OCI-LY1 (cell line): ENCODE data around the gene GLI3.

ENCODE experiments used
- H2AFZ ChIP-seq: fragments of 200-600 bp; sonication (generic), shearing (Covaris generic); 2 replicates; pipeline ENCODE4 v1.6.0; 2014; ENCODE audit warnings: antibody characterized with exemption, mild to moderate bottlenecking, low read length
- H3F3A ChIP-seq: fragments of 200-600 bp; sonication (generic), shearing (Covaris generic); 2 replicates; pipeline ENCODE4 v1.6.0; 2014; ENCODE audit warnings: mild to moderate bottlenecking, antibody characterized with exemption, low read length, moderate library complexity; ENCODE audit not compliant: insufficient read depth
- H3K27ac ChIP-seq: fragments of 200-600 bp; sonication (generic); 2 replicates; pipeline ENCODE4 v1.5.1; 2014; ENCODE audit warnings: low read length, mixed run types, mild to moderate bottlenecking, low read depth; ENCODE audit not compliant: poor library complexity, severe bottlenecking
- H3K27me3 ChIP-seq: fragments of 200-600 bp; sonication (generic); 2 replicates; pipeline ENCODE4 v1.6.0; 2014; ENCODE audit warnings: antibody characterized with exemption, mild to moderate bottlenecking, low read length, moderate library complexity; ENCODE audit not compliant: insufficient read depth
- H3K36me3 ChIP-seq: fragments of 200-600 bp; sonication (generic); 2 replicates; pipeline ENCODE4 v1.6.1; 2014; ENCODE audit warnings: mild to moderate bottlenecking, antibody characterized with exemption, low read length, moderate library complexity, mixed read lengths; ENCODE audit not compliant: insufficient read depth
- H3K4me1 ChIP-seq: fragments of 200-600 bp; sonication (generic); 2 replicates; pipeline ENCODE4 v1.5.1; 2014; ENCODE audit warnings: mild to moderate bottlenecking, low read length, moderate library complexity; ENCODE audit not compliant: insufficient read depth, severe bottlenecking
- H3K4me2 ChIP-seq: fragments of 200-600 bp; sonication (generic), shearing (Covaris generic); 2 replicates; pipeline ENCODE4 v1.6.1; 2014; ENCODE audit warnings: low read length
- H3K4me3 ChIP-seq: fragments of 200-600 bp; sonication (generic); 2 replicates; pipeline ENCODE4 v1.5.1; 2014; ENCODE audit warnings: low read length, low read depth, mild to moderate bottlenecking, mixed read lengths; ENCODE audit not compliant: poor library complexity, severe bottlenecking
- H3K79me2 ChIP-seq: fragments of 200-600 bp; shearing (Covaris generic); 2 replicates; pipeline ENCODE4 v1.6.1; 2016; ENCODE audit warnings: mixed run types, low read length, mixed read lengths; ENCODE audit not compliant: insufficient read depth
- H3K9ac ChIP-seq: fragments of 200-600 bp; sonication (generic), shearing (Covaris generic); 2 replicates; pipeline ENCODE4 v1.6.1; 2014; ENCODE audit warnings: mild to moderate bottlenecking, low read length, mixed read lengths
- H3K9me2 ChIP-seq: fragments of 200-600 bp; sonication (generic), shearing (Covaris generic); 2 replicates; pipeline ENCODE4 v1.6.1; 2014; ENCODE audit warnings: low read depth, mild to moderate bottlenecking, low read length, mixed read lengths
- H3K9me3 ChIP-seq: fragments of 200-600 bp; shearing (Covaris generic); 2 replicates; pipeline ENCODE4 v1.6.1; 2014; ENCODE audit warnings: low read length, mixed read lengths
- H4K20me1 ChIP-seq: fragments of 200-600 bp; sonication (generic), shearing (Covaris generic); 2 replicates; pipeline ENCODE4 v1.6.0; 2016; ENCODE audit warnings: mild to moderate bottlenecking, low read length; ENCODE audit not compliant: insufficient read depth
- CTCF ChIP-seq: fragments of 200-600 bp; sonication (generic), shearing (Covaris generic); IDR thresholded peaks from 2 replicates; pipeline ENCODE4 v1.5.1; 2017; ENCODE audit warnings: mild to moderate bottlenecking, antibody characterized with exemption, low read length, moderate library complexity, mixed read lengths
- EZH2 ChIP-seq: fragments of 200-600 bp; sonication (generic), shearing (Covaris generic); IDR thresholded peaks from 2 replicates; pipeline ENCODE4 v1.8.0; 2017; ENCODE audit warnings: borderline replicate concordance, mixed run types, mild to moderate bottlenecking, antibody characterized with exemption, low read length, moderate library complexity, mixed read lengths

GLI3 gene

GRCh38 chr7:41996381-41997035, 240.5 kb downstream of the GLI3 start:
- Histone ChIP-seq H3K4me3 (no peak overlapping the region), H3F3A (no peaks in the 10 kb centered on the region), H3K9ac (no peak overlapping the region), H3K27ac (no peak overlapping the region), H3K27me3 (0 out of 2 replicates have a peak, but pooled peaks cover 5% of the 10 kb centered on the region), H3K9me2 (no peaks in the 10 kb centered on the region), H3K4me1 (no peaks in the 10 kb centered on the region), H4K20me1 (no peaks in the 10 kb centered on the region), H2AFZ (no peak overlapping the region), H3K4me2 (no peak overlapping the region), H3K79me2 (no peaks in the 10 kb centered on the region), H3K36me3 (no peaks in the 10 kb centered on the region), H3K9me3 (no peaks in the 10 kb centered on the region)
- TF ChIP-seq CTCF: no peak
- TF ChIP-seq EZH2: no peak

GRCh38 chr7:41995632-41996271, 241.3 kb downstream of the GLI3 start:
- Histone ChIP-seq H3K4me1 (no peaks in the 10 kb centered on the region), H3K27me3 (0 out of 2 replicates have a peak, but pooled peaks cover 5% of the 10 kb centered on the region), H3F3A (no peaks in the 10 kb centered on the region), H3K9me2 (no peaks in the 10 kb centered on the region), H4K20me1 (no peaks in the 10 kb centered on the region), H3K27ac (no peak overlapping the region), H3K4me3 (no peak overlapping the region), H3K9ac (no peak overlapping the region), H3K4me2 (no peak overlapping the region), H3K36me3 (no peaks in the 10 kb centered on the region), H3K79me2 (no peaks in the 10 kb centered on the region), H3K9me3 (no peaks in the 10 kb centered on the region), H2AFZ (no peak overlapping the region)
- no peak for TF ChIP-seq CTCF
- TF ChIP-seq EZH2: no peak

- no peak overlapping the region for H3K4me3 ChIP-seq
- no peak for TF ChIP-seq EZH2
- no peak for TF ChIP-seq CTCF
- H3K27me3 ChIP-seq: 0 out of 2 replicates have a peak, but pooled peaks cover 5% of the 10 kb centered on the region
- no peaks in the 10 kb centered on the region for H4K20me1 ChIP-seq
- no peaks in the 10 kb centered on the region for H3K9me2 ChIP-seq
- H3F3A ChIP-seq: no peaks in the 10 kb centered on the region
- H3K27ac ChIP-seq: no peak overlapping the region
- H2AFZ ChIP-seq: no peak overlapping the region
- no peak overlapping the region for H3K4me2 ChIP-seq
- no peaks in the 10 kb centered on the region for H3K9me3 ChIP-seq
- H3K9ac ChIP-seq: no peak overlapping the region
- H3K79me2 ChIP-seq: no peaks in the 10 kb centered on the region
- no peaks in the 10 kb centered on the region for H3K4me1 ChIP-seq
- no peaks in the 10 kb centered on the region for H3K36me3 ChIP-seq
Observed at GRCh38 chr7:41994746-41995110, 242.3 kb downstream of the GLI3 start.
